ENCODE measurements around the gene SEMA4D. TPM values are rescaled to one million over a fixed set of nuclear protein-coding genes. Genes with fewer than 3 reads are reported as not detected.

The SEMA4D gene
- total RNA-seq, 1 donor from 2014 or later = 368 TPM

- Mint-ChIP-seq H3K27me3 (no peaks in the 10 kb centered on the region), H3K36me3 (ENCODE audit: low read depth) (peaks cover 54% of the 10 kb centered on the region), H3K4me1 (peaks cover 81% of the 10 kb centered on the region), H3K27ac (peak overlapping the region; percentile 86), H3K9me3 (peaks cover 5% of the 10 kb centered on the region), H3K4me3 (peak overlapping the region; percentile 72)
- DNase-seq = peak; percentile 79
- intact Hi-C loops (cut with micrococcal nuclease) = loop anchor here (2.0 kb wide), 1 partner anchor 14 kb away; no protein-coding TSS in a partner anchor
These were observed 71.4 kb downstream of the SEMA4D start for GRCh38 chr9:89426384-89426961.

GRCh38 chr9:89425921-89426383 lies 72.0 kb downstream of the SEMA4D start:
- H3K27ac Mint-ChIP-seq = peak overlapping the region; percentile 86
- intact Hi-C loops (cut with micrococcal nuclease) = loop anchor here (2.0 kb wide), 1 partner anchor 15 kb away; no protein-coding TSS in a partner anchor
- H3K27me3 Mint-ChIP-seq = no peaks in the 10 kb centered on the region
- peaks cover 5% of the 10 kb centered on the region for H3K9me3 Mint-ChIP-seq
- DNase-seq = no peak
- peak overlapping the region; percentile 72 for H3K4me3 Mint-ChIP-seq
- H3K36me3 Mint-ChIP-seq (ENCODE audit: low read depth) = peaks cover 55% of the 10 kb centered on the region
- H3K4me1 Mint-ChIP-seq = peaks cover 85% of the 10 kb centered on the region

- no peak for DNase-seq
- Mint-ChIP-seq H3K9me3 (peaks cover 5% of the 10 kb centered on the region), H3K36me3 (ENCODE audit: low read depth) (peaks cover 57% of the 10 kb centered on the region), H3K4me1 (peaks cover 90% of the 10 kb centered on the region), H3K27ac (peak overlapping the region; percentile 86), H3K27me3 (no peaks in the 10 kb centered on the region), H3K4me3 (peak overlapping the region; percentile 72)
- intact Hi-C loops (cut with micrococcal nuclease) = no loop called here
These were observed 72.7 kb downstream of the SEMA4D start for GRCh38 chr9:89425024-89425805.

- H3K9me3 Mint-ChIP-seq = peaks cover 5% of the 10 kb centered on the region
- intact Hi-C loops (cut with micrococcal nuclease) = loop anchor here (1.0 to 5.0 kb wide), 7 partner anchors 12 to 280 kb away; partner anchors contain the start of genes GADD45G and SECISBP2
- peaks cover 68% of the 10 kb centered on the region for H3K36me3 Mint-ChIP-seq (ENCODE audit: low read depth)
- H3K4me3 Mint-ChIP-seq = peak overlapping the region; percentile 56
- DNase-seq = peak; percentile 89
- peak overlapping the region; percentile 86 for H3K27ac Mint-ChIP-seq
- no peaks in the 10 kb centered on the region for H3K27me3 Mint-ChIP-seq
- H3K4me1 Mint-ChIP-seq = peaks cover 88% of the 10 kb centered on the region
These were observed 75.5 kb downstream of the SEMA4D start for GRCh38 chr9:89422151-89422975.

- intact Hi-C loops (cut with micrococcal nuclease) = loop anchor here (5.0 kb wide), 2 partner anchors 186 to 281 kb away; partner anchors contain the start of gene GADD45G
- H3K9me3 Mint-ChIP-seq = peaks cover 5% of the 10 kb centered on the region
- H3K4me3 Mint-ChIP-seq = peak overlapping the region; percentile 37
- H3K4me1 Mint-ChIP-seq = peaks cover 87% of the 10 kb centered on the region
- H3K27ac Mint-ChIP-seq = peak overlapping the region; percentile 86
- no peaks in the 10 kb centered on the region for H3K27me3 Mint-ChIP-seq
- peaks cover 70% of the 10 kb centered on the region for H3K36me3 Mint-ChIP-seq (ENCODE audit: low read depth)
- no peak for DNase-seq
These were observed 76.3 kb downstream of the SEMA4D start for GRCh38 chr9:89421595-89421994.

GRCh38 chr9:89420397-89421178 lies 77.3 kb downstream of the SEMA4D start:
- H3K4me1 Mint-ChIP-seq = peaks cover 84% of the 10 kb centered on the region
- no peak for DNase-seq
- H3K27ac Mint-ChIP-seq = peak overlapping the region; percentile 86
- no peaks in the 10 kb centered on the region for H3K27me3 Mint-ChIP-seq
- intact Hi-C loops (cut with micrococcal nuclease) = loop anchor here (5.0 kb wide), 2 partner anchors 187 to 282 kb away; partner anchors contain the start of gene GADD45G
- H3K36me3 Mint-ChIP-seq (ENCODE audit: low read depth) = peaks cover 71% of the 10 kb centered on the region
- H3K4me3 Mint-ChIP-seq = peak overlapping the region; percentile 93
- H3K9me3 Mint-ChIP-seq = peaks cover 5% of the 10 kb centered on the region

GRCh38 chr9:89419978-89420394 lies 77.9 kb downstream of the SEMA4D start:
- Mint-ChIP-seq H3K4me3 (peak overlapping the region; percentile 93), H3K27ac (peak overlapping the region; percentile 86), H3K27me3 (no peaks in the 10 kb centered on the region), H3K9me3 (peaks cover 5% of the 10 kb centered on the region), H3K4me1 (peaks cover 85% of the 10 kb centered on the region), H3K36me3 (ENCODE audit: low read depth) (peaks cover 73% of the 10 kb centered on the region)
- intact Hi-C loops (cut with micrococcal nuclease) = loop anchor here (1.0 to 5.0 kb wide), 4 partner anchors 7 to 562 kb away; partner anchors contain the start of gene GADD45G
- DNase-seq = peak; percentile 82

GRCh38 chr9:89418882-89419640 lies 78.9 kb downstream of the SEMA4D start:
- DNase-seq = peak; percentile 92
- Mint-ChIP-seq H3K4me3 (peak overlapping the region; percentile 93), H3K27me3 (no peaks in the 10 kb centered on the region), H3K27ac (peak overlapping the region; percentile 86), H3K9me3 (no peaks in the 10 kb centered on the region), H3K36me3 (ENCODE audit: low read depth) (peaks cover 69% of the 10 kb centered on the region), H3K4me1 (peaks cover 82% of the 10 kb centered on the region)
- intact Hi-C loops (cut with micrococcal nuclease) = loop anchor here (1.0 to 5.0 kb wide), 3 partner anchors 8 to 563 kb away; no protein-coding TSS in a partner anchor

GRCh38 chr9:89418474-89418845 lies 79.5 kb downstream of the SEMA4D start:
- no peak for DNase-seq
- Mint-ChIP-seq H3K9me3 (no peaks in the 10 kb centered on the region), H3K27ac (peak overlapping the region; percentile 86), H3K36me3 (ENCODE audit: low read depth) (peaks cover 69% of the 10 kb centered on the region), H3K4me1 (peaks cover 82% of the 10 kb centered on the region), H3K27me3 (no peaks in the 10 kb centered on the region), H3K4me3 (peak overlapping the region; percentile 93)
- intact Hi-C loops (cut with micrococcal nuclease) = loop anchor here (1.0 to 5.0 kb wide), 2 partner anchors 8 to 564 kb away; no protein-coding TSS in a partner anchor

GRCh38 chr9:89417832-89418473 lies 80.0 kb downstream of the SEMA4D start:
- no peak for DNase-seq
- H3K4me3 Mint-ChIP-seq = peak overlapping the region; percentile 93
- peaks cover 71% of the 10 kb centered on the region for H3K36me3 Mint-ChIP-seq (ENCODE audit: low read depth)
- peaks cover 82% of the 10 kb centered on the region for H3K4me1 Mint-ChIP-seq
- H3K9me3 Mint-ChIP-seq = no peaks in the 10 kb centered on the region
- H3K27ac Mint-ChIP-seq = peak overlapping the region; percentile 86
- no peaks in the 10 kb centered on the region for H3K27me3 Mint-ChIP-seq
- intact Hi-C loops (cut with micrococcal nuclease) = loop anchor here (1.0 to 5.0 kb wide), 2 partner anchors 8 to 564 kb away; no protein-coding TSS in a partner anchor

- peak overlapping the region; percentile 74 for H3K27ac Mint-ChIP-seq
- peaks cover 78% of the 10 kb centered on the region for H3K36me3 Mint-ChIP-seq (ENCODE audit: low read depth)
- H3K4me3 Mint-ChIP-seq = peak overlapping the region; percentile 57
- H3K27me3 Mint-ChIP-seq = no peaks in the 10 kb centered on the region
- peaks cover 82% of the 10 kb centered on the region for H3K4me1 Mint-ChIP-seq
- no peaks in the 10 kb centered on the region for H3K9me3 Mint-ChIP-seq
- intact Hi-C loops (cut with micrococcal nuclease) = loop anchor here (5.0 kb wide), 2 partner anchors 72 to 568 kb away; no protein-coding TSS in a partner anchor
- DNase-seq = no peak
These were observed 83.1 kb downstream of the SEMA4D start for GRCh38 chr9:89414670-89415324.

Measured in activated CD4-positive, alpha-beta T cell treated with anti-CD3 and anti-CD28 coated beads, Interleukin-2, amount 10 ng/mL, durations not matched to agents 24 days and 14 days (primary cell).